HG02970 (cell line): Measurements from ENCODE around the gene HOXC6.

Experiments used
- ATAC-seq: cut with Tn5 transposase; IDR thresholded peaks from one replicate; pipeline ENCODE4 v1.9.1; 2021; ENCODE audit warnings: mild to moderate bottlenecking, moderate library complexity, moderate number of reproducible peaks; ENCODE audit not compliant: unreplicated experiment, low FRiP score

The HOXC6 gene

DNA sequence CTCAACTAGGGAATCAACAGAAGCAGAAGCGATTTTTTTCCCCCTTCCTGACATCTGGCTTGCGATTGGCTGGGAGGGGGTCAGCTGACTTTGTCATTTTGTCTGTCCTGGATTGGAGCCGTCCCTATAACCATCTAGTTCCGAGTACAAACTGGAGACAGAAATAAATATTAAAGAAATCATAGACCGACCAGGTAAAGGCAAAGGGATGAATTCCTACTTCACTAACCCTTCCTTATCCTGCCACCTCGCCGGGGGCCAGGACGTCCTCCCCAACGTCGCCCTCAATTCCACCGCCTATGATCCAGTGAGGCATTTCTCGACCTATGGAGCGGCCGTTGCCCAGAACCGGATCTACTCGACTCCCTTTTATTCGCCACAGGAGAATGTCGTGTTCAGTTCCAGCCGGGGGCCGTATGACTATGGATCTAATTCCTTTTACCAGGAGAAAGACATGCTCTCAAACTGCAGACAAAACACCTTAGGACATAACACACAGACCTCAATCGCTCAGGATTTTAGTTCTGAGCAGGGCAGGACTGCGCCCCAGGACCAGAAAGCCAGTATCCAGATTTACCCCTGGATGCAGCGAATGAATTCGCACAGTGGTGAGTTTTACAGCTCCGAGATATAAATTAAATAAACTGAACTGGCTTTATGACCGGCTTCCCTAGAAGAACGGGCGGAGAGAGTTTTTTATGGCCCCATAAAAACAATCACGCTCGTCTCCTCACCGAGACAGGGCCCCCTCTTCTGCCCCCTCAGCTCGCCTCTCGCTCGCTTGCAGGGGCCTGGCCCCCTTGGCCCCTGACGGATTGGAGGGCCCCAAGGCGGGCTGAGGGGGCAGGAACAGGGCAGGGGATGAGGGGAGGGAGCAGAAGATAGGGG is at the start of gene HOXC6:
Gene HOXC6 (plus strand): TSS at position 127 of the 888 bp plus-strand sequence. CDS start 82 bp downstream, at position 209.
- no peak for ATAC-seq

GRCh38 chr12:53978477-53979356 is 49.5 kb upstream of the HOXC6 start:
- no peak for ATAC-seq

DNA sequence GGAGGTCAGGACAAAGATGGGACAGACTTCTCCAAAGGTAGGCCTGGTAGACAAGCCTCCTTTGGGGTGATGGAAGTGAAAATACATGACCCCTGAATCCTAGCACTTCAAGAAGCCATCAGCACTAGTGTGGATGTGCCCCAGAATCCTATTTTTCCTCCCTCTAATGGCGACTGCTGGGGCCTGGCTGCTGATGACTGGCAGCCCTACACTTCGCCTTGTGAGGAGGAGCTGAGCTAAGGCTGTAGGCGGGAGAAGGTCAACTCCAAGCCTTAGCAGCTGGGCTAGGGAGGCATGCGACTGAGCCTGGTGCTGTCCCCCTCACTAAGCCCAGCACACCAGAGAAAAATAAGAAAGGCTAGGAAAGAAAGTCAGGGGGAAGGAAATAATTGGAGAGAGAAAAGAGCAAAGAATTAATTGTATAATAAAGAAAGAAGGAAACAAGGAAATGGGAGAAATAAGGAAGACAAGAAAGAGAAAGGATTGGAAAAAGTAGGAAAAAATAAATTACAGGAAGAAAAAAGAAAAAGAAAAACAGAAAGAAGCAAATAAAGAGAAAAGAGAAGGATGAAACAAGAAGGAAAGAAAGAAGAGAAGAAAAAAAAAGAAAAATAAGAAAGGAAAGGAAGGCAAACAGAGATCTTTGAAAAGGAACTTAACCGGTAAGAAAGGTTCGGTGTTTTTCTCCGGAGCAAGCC is 48.0 kb upstream of the HOXC6 start:
- no peak for ATAC-seq

DNA sequence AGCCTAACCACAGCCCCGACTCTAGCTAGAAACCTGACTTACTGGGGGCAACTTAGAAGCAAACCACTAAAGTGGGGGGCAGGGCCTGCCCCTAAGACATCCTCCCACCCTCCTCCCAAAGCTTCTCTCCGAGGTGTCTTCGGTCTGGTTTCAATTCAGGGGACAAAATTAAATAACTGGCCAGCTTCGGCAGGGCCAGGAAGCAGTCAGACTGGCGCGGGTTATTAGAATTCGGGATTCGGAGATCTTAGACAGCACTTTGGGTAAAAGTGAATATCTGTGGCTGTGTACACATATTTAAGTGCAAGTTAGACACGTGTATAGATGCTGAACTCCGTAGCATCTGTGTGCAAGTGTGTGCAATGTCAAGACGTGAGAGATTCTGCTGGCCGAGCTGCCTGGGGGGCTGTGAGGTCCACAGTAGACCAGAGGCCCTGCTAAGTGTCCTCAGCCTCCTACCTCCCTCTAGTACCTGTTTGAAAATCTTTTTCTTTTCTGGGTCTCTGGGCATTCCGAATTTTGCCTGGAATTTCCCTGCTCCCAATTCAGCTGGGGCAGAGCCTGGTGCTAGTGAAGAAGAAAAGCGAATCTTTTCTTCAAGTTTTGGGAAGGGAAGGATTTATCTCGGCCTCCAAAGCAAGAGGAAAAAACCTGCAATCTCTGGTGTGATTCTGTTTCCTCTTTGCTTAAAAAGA is 47.3 kb upstream of the HOXC6 start:
- ATAC-seq = no peak

GRCh38 chr12:53981634-53982565 is 46.3 kb upstream of the HOXC6 start:
- no peak for ATAC-seq

DNA sequence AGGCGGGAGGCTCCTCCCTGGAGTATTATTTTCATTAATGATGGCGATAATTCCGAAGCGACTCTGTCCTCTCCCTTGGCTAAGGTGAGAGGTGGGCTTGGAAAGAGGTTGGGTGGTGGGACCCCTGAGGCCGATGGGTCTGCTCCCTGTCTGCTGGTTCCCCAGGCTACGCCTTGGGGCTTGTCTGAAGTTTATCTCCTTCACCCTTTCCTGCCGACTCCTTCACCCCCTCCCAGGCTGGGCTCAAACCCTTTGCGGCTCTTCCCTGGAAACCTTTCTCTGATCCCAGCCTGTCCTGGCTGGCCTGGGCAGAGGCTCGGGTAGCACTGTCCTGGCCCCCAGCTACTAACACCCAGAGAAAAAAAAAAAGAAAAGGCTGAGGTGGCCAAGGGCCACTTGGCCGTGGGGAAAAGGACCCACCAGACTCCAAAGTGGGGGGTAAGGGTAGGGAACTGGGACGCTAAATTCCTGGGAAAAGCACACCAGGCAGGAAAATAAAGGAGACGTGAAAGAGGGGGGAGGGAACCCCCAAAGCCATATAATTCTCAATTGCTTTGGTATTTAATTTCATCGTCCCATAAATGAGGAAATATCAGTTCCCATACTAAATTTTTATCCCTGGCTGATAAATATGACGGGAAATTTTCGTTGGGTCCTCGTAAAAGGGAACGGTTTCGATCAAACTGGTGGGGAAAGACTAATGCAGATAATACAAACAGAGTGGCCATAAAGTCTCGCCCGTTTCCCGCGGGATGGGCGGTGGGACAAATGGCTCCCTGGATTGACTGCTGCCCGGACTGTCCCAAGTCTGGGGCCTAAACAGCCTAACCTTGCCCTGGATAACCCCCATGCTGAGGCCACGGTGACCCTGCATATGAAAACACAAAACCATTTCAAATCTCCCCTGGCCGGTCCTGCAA is 45.3 kb upstream of the HOXC6 start:
- ATAC-seq = no peak

DNA sequence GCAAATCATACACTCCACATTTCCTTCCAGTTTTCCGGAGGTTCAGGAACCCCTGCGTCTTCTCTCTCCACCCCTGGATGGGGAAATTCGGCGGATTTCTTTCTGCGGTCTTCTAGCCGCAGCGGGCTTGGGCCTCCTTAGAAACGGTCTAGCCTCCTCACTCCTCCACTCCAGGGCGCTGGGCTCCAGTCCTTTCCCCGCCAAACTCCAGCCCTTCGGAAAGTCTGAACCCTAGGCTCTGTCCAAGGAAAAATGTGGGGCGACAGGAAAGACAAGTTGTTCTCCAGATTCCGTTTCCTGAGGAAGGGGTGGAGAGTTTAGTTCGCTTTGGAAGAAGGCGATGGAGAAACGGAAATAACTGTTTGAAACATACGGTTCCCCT is 44.7 kb upstream of the HOXC6 start:
- no peak for ATAC-seq

GRCh38 chr12:53983950-53984572 is 44.2 kb upstream of the HOXC6 start:
- no peak for ATAC-seq

- no peak for ATAC-seq
Observed at GRCh38 chr12:53984901-53985691, 43.1 kb upstream of the HOXC6 start, which contains the start of gene HOXC10. Gene HOXC10 (plus strand): TSS chr12:53985146. CDS start chr12:53985260, 114 bp downstream.

- ATAC-seq = no peak
Observed at GRCh38 chr12:53985692-53985993, 42.6 kb upstream of the HOXC6 start.

DNA sequence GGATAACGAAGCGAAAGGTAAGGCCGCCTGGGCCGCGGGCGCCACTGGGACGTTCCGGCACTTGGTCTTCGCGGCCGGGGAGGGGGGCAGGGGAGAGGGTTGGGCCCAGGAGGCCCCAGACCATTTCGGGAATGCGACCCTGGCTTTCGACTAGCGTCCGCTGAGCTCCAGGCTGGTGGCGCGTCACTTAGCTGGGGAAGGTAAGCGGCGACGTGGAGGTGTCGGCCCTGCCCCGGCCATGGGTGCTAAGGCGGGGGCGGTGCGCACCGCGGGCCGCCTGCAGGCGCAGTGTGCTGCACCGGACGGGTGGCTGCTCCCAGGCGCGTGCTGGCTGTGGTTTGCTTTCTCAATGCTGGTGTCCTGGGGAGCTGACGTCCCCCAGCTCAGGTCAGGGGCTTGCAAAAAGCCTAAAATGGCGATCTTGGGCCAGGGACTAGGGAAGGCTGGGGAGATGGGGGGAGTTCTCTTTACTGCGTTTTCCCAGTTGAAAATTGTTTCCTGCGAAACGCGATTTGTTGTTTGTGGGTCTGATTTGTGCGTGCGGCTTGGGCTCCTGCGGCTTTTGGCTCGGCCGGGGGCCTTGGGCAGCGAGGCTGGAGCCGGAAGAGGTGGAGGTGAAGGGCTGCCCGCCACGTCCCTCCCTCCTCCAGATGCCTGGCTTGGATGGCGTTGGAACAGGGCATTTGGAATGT is 42.1 kb upstream of the HOXC6 start:
- ATAC-seq = no peak

- no peak for ATAC-seq
Observed at GRCh38 chr12:53986686-53987483, 41.4 kb upstream of the HOXC6 start.

DNA sequence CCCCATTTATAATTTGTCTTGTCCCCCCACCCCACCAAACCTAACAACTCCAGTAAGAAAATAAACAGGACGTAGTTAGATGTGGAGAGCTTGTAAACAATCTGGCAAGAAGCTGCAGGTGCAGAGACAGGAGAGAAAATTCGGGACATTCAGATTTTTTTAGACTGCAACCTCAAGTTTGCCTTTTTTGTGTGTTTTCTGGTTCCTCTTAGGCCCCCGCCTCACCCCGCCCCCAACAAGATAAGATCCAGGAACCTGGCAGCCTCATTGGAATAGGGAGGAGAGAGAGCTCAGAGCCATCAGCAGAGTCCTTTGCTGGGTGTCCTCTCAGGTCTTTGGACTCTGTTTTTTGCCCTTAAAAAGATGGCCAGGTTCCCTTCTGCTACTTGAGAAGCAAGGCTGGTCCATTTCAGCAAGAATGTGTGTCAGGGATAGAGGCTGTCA is 40.4 kb upstream of the HOXC6 start:
- ATAC-seq = no peak

DNA sequence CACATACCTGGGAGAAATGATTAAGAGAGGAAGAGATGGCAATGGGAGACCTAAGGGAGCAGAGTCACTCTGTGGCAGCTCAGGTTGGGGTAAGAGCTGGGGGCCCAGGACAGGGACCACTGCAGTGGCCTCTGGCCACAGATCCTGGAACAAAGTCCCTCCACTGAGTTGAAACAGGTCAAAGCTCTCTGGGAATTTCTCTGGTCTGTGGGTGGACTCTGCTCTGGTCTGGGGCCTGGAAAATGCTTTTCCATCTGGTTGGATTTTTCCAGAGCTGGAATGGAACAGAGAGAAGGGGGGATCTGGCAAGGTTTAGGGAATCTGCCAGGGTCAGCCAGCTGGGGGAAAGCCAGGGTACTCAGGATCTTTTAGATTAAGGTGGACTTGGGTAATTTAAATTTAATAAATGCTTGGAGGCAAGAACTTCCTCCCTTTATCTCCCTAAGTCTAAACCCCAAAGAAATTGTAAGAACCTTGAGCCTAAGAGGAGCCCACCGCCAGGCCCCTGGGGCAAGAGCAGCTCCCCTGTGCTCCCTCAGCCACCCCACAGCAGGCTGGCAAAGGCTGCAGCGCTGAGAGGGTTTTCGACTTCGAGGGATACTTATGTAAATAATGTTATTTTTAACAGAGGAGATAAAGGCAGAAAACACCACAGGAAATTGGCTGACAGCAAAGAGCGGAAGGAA is 39.6 kb upstream of the HOXC6 start:
- ATAC-seq = no peak
